Mesothelial cell of epicardium (in vitro differentiated cells): ENCODE results near the gene NTN4. TPM values are rescaled to one million over a fixed set of nuclear protein-coding genes. Genes with fewer than 3 reads are reported as not detected.
A peak's percentile ranks its signal among the peaks of the same experiment; 100 is the strongest.

ENCODE experiments used
- DNase-seq, 2 experiments: peaks; one replicate each; pipeline ENCODE4 v3.0.0; 2021; ENCODE audit warnings: low spot score in 2 of 2; ENCODE audit not compliant: unreplicated experiment in 2 of 2
- H3K27ac Mint-ChIP-seq: 2 replicates; pipeline ENCODE4 v1.8.0; 2021; ENCODE audit warnings: mixed read lengths
- H3K27me3 Mint-ChIP-seq: 2 replicates; pipeline ENCODE4 v1.8.0; 2021; ENCODE audit warnings: low read depth, mixed read lengths
- H3K36me3 Mint-ChIP-seq: 2 replicates; pipeline ENCODE4 v1.8.0; 2021; ENCODE audit warnings: mixed read lengths
- H3K4me1 Mint-ChIP-seq: 2 replicates; pipeline ENCODE4 v1.8.0; 2021; ENCODE audit warnings: mixed read lengths
- H3K4me3 Mint-ChIP-seq: 2 replicates; pipeline ENCODE4 v1.8.0; 2021; ENCODE audit warnings: mild to moderate bottlenecking, moderate library complexity, mixed read lengths
- H3K9me3 Mint-ChIP-seq: 2 replicates; pipeline ENCODE4 v1.8.0; 2021; ENCODE audit warnings: mixed read lengths
- total RNA-seq: library from RNA; stranded (reverse); gene quantifications from 3 replicates; pipeline ENCODE4 v1.2.1, GENCODE V29; 2021
- TF ChIP-seq, protein P1 (sequence below): fragments of 200-600 bp; sonication (generic); IDR thresholded peaks from one replicate; pipeline ENCODE4 v1.5.0; 2021; ENCODE audit warnings: antibody characterized with exemption; ENCODE audit not compliant: unreplicated experiment

The NTN4 gene
- total RNA-seq, 1 donor from 2014 or later: 6.0 TPM

GRCh38 chr12:95637471-95638155 is 153.0 kb downstream of the NTN4 start:
- no peaks in the 10 kb centered on the region for H3K27me3 Mint-ChIP-seq
- no peak overlapping the region for H3K4me3 Mint-ChIP-seq
- peak overlapping the region; percentile 28 for H3K27ac Mint-ChIP-seq
- TF ChIP-seq, protein P1, sequence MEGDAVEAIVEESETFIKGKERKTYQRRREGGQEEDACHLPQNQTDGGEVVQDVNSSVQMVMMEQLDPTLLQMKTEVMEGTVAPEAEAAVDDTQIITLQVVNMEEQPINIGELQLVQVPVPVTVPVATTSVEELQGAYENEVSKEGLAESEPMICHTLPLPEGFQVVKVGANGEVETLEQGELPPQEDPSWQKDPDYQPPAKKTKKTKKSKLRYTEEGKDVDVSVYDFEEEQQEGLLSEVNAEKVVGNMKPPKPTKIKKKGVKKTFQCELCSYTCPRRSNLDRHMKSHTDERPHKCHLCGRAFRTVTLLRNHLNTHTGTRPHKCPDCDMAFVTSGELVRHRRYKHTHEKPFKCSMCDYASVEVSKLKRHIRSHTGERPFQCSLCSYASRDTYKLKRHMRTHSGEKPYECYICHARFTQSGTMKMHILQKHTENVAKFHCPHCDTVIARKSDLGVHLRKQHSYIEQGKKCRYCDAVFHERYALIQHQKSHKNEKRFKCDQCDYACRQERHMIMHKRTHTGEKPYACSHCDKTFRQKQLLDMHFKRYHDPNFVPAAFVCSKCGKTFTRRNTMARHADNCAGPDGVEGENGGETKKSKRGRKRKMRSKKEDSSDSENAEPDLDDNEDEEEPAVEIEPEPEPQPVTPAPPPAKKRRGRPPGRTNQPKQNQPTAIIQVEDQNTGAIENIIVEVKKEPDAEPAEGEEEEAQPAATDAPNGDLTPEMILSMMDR: no peak
- no peak for DNase-seq
- peaks cover 18% of the 10 kb centered on the region for H3K4me1 Mint-ChIP-seq
- no peaks in the 10 kb centered on the region for H3K36me3 Mint-ChIP-seq
- H3K9me3 Mint-ChIP-seq: no peaks in the 10 kb centered on the region

DNA sequence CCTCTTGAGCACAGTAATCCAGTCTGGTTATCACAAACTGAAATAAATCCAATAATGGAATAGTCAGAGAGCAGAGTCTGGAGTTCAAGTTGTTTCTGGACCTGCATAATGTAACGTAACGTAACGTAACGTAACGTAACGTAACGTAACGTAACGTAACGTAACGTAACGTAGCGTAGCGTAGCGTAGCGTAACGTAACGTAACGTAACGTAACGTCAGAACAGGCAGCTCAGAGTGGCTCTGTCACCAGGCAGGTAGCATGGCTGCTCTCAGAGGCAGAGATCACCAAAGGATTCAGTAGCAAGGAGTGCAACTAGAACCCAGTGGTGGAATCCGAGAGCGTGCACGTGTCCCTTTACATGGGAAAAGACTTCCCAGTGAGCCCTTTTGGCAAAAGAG is 153.6 kb downstream of the NTN4 start:
- H3K27me3 Mint-ChIP-seq: no peaks in the 10 kb centered on the region
- H3K9me3 Mint-ChIP-seq: no peaks in the 10 kb centered on the region
- H3K4me1 Mint-ChIP-seq: peaks cover 18% of the 10 kb centered on the region
- H3K27ac Mint-ChIP-seq: no peak overlapping the region
- no peaks in the 10 kb centered on the region for H3K36me3 Mint-ChIP-seq
- TF ChIP-seq, protein P1: no peak
- DNase-seq: no peak
- H3K4me3 Mint-ChIP-seq: no peak overlapping the region

DNA sequence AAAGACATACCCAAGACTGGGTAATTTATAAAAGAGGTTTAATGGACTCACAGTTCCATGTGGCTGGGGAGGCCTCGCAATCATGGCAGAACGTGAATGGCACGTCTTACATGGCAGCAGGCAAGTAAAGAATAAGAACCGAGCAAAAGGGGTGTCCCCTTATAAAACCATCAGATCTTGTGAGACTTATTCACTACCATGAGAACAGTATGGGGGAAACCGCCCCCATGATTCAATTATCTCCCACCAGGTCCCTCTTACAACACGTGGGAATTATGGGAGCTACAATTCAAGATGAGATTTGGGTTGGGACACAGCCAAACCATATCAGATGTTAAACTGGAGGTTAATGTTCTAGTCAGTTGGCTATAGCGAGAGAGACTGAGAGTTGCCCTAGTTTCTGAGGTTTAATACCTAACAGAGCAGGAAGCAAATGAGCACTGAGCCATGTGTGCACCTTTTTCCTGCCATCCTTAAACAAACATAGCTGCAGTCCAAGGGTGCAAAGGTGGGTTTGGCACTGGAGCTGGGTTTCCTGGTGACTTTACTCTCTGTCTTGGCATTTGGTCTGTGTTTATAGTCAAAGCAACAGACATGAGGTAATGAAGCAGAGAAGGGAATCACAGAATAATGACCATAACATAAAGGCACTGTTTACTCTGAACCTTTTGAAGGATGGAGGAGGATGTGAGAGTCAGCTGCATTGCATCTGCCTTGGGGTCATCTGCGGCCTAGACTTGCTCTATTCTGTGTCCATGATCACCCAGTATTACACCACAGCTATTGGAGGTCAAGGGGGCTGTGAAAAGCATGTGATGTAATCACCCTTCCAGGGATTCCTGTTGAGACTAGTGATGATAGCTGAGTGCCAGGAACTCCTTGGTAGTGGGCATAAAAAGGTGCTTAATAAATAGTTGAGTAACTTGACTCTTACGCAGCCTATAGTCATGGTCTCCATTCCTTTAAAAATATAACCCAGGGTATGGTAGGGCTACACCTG is 155.6 kb downstream of the NTN4 start:
- no peak overlapping the region for H3K4me3 Mint-ChIP-seq
- no peak for DNase-seq
- TF ChIP-seq, protein P1: no peak
- no peaks in the 10 kb centered on the region for H3K9me3 Mint-ChIP-seq
- H3K27me3 Mint-ChIP-seq: no peaks in the 10 kb centered on the region
- peak overlapping the region; percentile 48 for H3K27ac Mint-ChIP-seq
- H3K36me3 Mint-ChIP-seq: no peaks in the 10 kb centered on the region
- H3K4me1 Mint-ChIP-seq: peaks cover 18% of the 10 kb centered on the region

DNA sequence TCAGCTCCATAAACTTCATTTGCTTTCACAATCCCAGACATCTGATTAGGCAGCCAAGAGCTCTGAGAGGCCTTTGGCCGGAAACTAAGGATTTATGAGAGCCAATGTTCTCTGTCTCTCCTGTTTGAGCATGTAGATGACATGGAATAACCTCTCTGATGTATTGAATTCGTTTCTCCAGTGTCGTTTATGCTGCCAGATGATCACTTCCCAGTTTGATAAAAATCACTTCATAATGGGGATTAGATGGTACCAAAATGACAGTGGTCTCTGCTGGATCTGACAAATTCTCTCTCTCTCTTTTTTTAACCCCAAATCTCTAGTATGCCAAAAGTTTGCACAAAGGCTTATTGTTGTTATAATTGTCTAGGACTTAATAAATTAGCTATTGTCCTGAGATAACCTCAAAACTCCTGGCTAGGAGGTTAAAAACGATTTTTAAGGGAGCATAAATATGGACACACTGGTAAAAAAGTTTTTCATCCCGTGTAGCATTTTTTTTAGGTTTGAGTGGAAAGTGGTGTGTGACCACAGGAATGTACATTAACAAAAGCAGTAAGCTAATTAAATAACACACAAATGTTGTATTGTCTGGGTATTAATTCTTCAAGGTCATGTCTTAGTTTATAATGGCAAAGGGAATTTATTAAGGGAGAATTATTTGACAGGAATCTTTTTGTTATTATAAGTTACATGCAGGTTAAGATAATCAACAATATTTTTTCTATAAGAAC is 156.7 kb downstream of the NTN4 start:
- no peaks in the 10 kb centered on the region for H3K27me3 Mint-ChIP-seq
- H3K27ac Mint-ChIP-seq: peak overlapping the region; percentile 17
- H3K36me3 Mint-ChIP-seq: no peaks in the 10 kb centered on the region
- H3K4me3 Mint-ChIP-seq: no peak overlapping the region
- no peak for DNase-seq
- TF ChIP-seq, protein P1: no peak
- no peaks in the 10 kb centered on the region for H3K9me3 Mint-ChIP-seq
- peaks cover 18% of the 10 kb centered on the region for H3K4me1 Mint-ChIP-seq

DNA sequence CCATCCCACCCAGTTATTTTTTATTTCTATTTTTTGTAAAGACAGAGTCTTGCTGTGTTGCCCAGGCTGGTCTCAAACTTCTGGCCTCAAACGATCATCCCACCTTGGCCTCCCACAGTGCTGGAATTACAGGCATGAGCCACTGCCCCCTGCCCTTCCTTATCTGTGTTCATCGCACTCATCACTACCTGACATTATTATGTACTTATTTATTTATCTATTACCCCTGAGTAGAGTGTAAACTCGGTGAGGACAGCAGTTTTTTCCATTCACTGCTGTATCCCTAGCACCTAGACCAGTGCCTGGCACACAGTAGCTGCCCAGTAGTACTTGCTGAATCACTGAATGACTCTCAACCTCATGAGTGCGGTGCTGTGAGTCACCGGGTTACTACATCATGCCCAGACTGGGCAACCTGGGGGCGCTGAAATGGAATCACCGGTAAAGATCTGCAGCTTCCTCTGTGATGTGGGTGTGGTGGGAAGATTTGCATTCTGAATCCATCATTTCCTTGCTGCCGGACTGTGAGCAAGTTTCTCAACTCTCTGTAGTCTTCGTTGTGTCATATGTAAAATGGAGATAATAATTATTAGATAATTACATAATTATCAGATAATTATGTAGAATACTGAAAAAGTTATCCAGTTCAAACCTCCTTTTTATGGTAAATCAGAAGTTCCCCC is 157.4 kb downstream of the NTN4 start:
- peak overlapping the region; percentile 43 for H3K27ac Mint-ChIP-seq
- no peak for DNase-seq

More for the DNA sequence above, 157.4 kb downstream of the NTN4 start:
- no peaks in the 10 kb centered on the region for H3K9me3 Mint-ChIP-seq
- no peak overlapping the region for H3K4me3 Mint-ChIP-seq
- peaks cover 18% of the 10 kb centered on the region for H3K4me1 Mint-ChIP-seq
- H3K36me3 Mint-ChIP-seq: no peaks in the 10 kb centered on the region
- TF ChIP-seq, protein P1: no peak
- no peaks in the 10 kb centered on the region for H3K27me3 Mint-ChIP-seq
